HEK293 (cell line): ENCODE measurements around the gene DTL.

Experiments
- ATF2 ChIP-seq: fragments of 450-650 bp; formaldehyde crosslinking; IDR thresholded peaks from 2 replicates; pipeline ENCODE4 v1.5.1; 2016; ENCODE audit warnings: missing biosample characterization, missing genetic modification characterization, low read depth
- CTCF ChIP-seq: fragments of 450-650 bp; formaldehyde crosslinking; IDR thresholded peaks from 2 replicates; pipeline ENCODE4 v1.5.1; 2016; ENCODE audit warnings: missing biosample characterization, missing genetic modification characterization
- ZNF747 ChIP-seq: fragments of 450-650 bp; formaldehyde crosslinking; IDR thresholded peaks from 2 replicates; pipeline ENCODE4 v1.5.1; 2016; ENCODE audit warnings: missing biosample characterization, missing genetic modification characterization
- ZNF792 ChIP-seq: fragments of 450-650 bp; formaldehyde crosslinking; IDR thresholded peaks from 2 replicates; pipeline ENCODE4 v1.5.1; 2016; ENCODE audit warnings: missing biosample characterization, missing genetic modification characterization

- TF ChIP-seq CTCF (tag by site-specific recombination) (no peak), ZNF792 (tag by site-specific recombination) (no peak), ATF2 (no peak), ZNF747 (tag by site-specific recombination) (no peak)
Observed at GRCh38 chr1:212152869-212153268, 117.3 kb downstream of the DTL start.
